ENCODE results near the gene TXNDC11. TPM values are rescaled to one million over a fixed set of nuclear protein-coding genes. Genes with fewer than 3 reads are reported as not detected.

TXNDC11 gene
- total and polyA plus RNA-seq, 9 of the 15 experiments (the other 6 are each of a cell fraction or from before 2014, with no cell fraction given), result 0.66 to 32.6 (median 26.2) TPM

DNA sequence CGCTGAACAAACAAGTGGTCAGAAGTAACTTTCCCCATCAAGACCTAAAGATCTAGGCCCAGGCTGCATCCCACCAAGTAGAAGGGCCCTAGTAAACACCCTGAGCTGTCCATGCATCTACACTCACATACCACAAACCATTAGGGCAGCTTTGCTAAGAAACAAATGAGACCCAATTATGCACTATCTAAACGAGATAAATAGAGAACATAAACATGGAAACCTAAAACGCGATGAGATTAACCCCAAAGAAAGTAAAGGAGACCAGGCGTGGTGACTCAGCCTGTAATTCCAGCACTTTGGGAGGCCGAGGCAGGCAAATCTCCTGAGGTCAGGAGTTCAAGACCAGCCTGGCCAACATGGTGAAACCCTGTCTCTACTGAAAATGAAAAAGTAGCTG is 5.8 kb downstream of the TXNDC11 start (continued):
- TF ChIP-seq ZNF217 (CRISPR knock-in tag; IDR thresholded peaks at IDR 0.05), result no peak
- TF ChIP-seq FOXM1 (IDR thresholded peaks at IDR 0.05; ENCODE audit: low read depth), result no peak
- no peak for TF ChIP-seq FOXM1 (CRISPR knock-in tag; IDR thresholded peaks at IDR 0.05; ENCODE audit: low read depth)
- TF ChIP-seq, protein P1, sequence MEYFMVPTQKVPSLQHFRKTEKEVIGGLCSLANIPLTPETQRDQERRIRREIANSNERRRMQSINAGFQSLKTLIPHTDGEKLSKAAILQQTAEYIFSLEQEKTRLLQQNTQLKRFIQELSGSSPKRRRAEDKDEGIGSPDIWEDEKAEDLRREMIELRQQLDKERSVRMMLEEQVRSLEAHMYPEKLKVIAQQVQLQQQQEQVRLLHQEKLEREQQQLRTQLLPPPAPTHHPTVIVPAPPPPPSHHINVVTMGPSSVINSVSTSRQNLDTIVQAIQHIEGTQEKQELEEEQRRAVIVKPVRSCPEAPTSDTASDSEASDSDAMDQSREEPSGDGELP (CRISPR knock-in tag; IDR thresholded peaks at IDR 0.05; ENCODE audit: borderline replicate concordance), result no peak
- TF ChIP-seq PCBP2 (IDR thresholded peaks at IDR 0.05; ENCODE audit: low read depth, low read length, poor library complexity, severe bottlenecking), result no peak
- TF ChIP-seq ZFX (CRISPR knock-in tag; IDR thresholded peaks at IDR 0.05), result no peak
- no peak for TF ChIP-seq XRCC5 (IDR thresholded peaks at IDR 0.05; ENCODE audit: low read depth, low read length)
- no peak for TF ChIP-seq RFX5 (IDR thresholded peaks at IDR 0.05; ENCODE audit: low read depth, low read length)

- POLR2A ChIA-PET, result interaction anchor here (0.6 to 1.2 kb wide), 4 partner anchors 10 to 212 kb away, joined by 3 to 6 read pairs (median 4); no protein-coding TSS in a partner anchor
- Histone ChIP-seq H3K27ac (ENCODE audit: extremely low read depth, low read depth, low read length) (no peak overlapping the region), H3K27me3 (ENCODE audit: control insufficient read depth in 2 of 2, insufficient read depth in 2 of 2, low read length in 2 of 2) (no peaks in the 10 kb centered on the region), H3K9me3 (replicated peaks; ENCODE audit: control insufficient read depth, insufficient read depth, low read depth, low read length) (no peaks in the 10 kb centered on the region), H2AFZ (ENCODE audit: low read depth, low read length) (no peak overlapping the region), H3K9me1 (ENCODE audit: control insufficient read depth, insufficient read depth, low read length) (no peaks in the 10 kb centered on the region), H3K4me2 (ENCODE audit: insufficient read depth, low read length) (no peak overlapping the region), H3K4me1 (replicated peaks in 1 of 2; ENCODE audit: control insufficient read depth in 2 of 2, insufficient read depth in 2 of 2, low read length in 2 of 2) (peaks cover 0 to 21% of the 10 kb centered on the region in 2 experiments; a peak in 3 of 5 replicates), H3K4me3 (no peak overlapping the region), H4K20me1 (replicated peaks; ENCODE audit: control insufficient read depth, insufficient read depth, low read length) (peaks cover 21% of the 10 kb centered on the region), H3K79me2 (ENCODE audit: control insufficient read depth, insufficient read depth, low read length) (peaks cover 45% of the 10 kb centered on the region), H3K36me3 (ENCODE audit: control insufficient read depth, insufficient read depth, low read length) (peaks cover 85% of the 10 kb centered on the region), H3K9ac (ENCODE audit: insufficient read depth in 1 of 2, low read depth in 2 of 2, low read length in 2 of 2) (no peak overlapping the region)
- FAIRE-seq, result no peak
- in situ Hi-C loops (cut with MboI) (no loop called here), intact Hi-C loops (cut with micrococcal nuclease) (no loop called here)
- WGBS (ENCODE audit: insufficient coverage, low coverage, missing lambda C conversion rate), result 88% methylated on average over 8 of the region's 8 CpGs
- CTCF ChIA-PET (ENCODE audit: low intra/inter-chr PET ratio), result no interaction called here
- BruUV-seq (replicated peaks), result no TSS peak
- DNase-seq (ENCODE audit: extremely low read depth in 1 of 4, low spot score in 3 of 4), result no peak
- no peak for ATAC-seq
- no peak for TF ChIP-seq MLX (CRISPR knock-in tag; conservative IDR thresholded peaks at IDR 0.05)
- TF ChIP-seq, protein P2, sequence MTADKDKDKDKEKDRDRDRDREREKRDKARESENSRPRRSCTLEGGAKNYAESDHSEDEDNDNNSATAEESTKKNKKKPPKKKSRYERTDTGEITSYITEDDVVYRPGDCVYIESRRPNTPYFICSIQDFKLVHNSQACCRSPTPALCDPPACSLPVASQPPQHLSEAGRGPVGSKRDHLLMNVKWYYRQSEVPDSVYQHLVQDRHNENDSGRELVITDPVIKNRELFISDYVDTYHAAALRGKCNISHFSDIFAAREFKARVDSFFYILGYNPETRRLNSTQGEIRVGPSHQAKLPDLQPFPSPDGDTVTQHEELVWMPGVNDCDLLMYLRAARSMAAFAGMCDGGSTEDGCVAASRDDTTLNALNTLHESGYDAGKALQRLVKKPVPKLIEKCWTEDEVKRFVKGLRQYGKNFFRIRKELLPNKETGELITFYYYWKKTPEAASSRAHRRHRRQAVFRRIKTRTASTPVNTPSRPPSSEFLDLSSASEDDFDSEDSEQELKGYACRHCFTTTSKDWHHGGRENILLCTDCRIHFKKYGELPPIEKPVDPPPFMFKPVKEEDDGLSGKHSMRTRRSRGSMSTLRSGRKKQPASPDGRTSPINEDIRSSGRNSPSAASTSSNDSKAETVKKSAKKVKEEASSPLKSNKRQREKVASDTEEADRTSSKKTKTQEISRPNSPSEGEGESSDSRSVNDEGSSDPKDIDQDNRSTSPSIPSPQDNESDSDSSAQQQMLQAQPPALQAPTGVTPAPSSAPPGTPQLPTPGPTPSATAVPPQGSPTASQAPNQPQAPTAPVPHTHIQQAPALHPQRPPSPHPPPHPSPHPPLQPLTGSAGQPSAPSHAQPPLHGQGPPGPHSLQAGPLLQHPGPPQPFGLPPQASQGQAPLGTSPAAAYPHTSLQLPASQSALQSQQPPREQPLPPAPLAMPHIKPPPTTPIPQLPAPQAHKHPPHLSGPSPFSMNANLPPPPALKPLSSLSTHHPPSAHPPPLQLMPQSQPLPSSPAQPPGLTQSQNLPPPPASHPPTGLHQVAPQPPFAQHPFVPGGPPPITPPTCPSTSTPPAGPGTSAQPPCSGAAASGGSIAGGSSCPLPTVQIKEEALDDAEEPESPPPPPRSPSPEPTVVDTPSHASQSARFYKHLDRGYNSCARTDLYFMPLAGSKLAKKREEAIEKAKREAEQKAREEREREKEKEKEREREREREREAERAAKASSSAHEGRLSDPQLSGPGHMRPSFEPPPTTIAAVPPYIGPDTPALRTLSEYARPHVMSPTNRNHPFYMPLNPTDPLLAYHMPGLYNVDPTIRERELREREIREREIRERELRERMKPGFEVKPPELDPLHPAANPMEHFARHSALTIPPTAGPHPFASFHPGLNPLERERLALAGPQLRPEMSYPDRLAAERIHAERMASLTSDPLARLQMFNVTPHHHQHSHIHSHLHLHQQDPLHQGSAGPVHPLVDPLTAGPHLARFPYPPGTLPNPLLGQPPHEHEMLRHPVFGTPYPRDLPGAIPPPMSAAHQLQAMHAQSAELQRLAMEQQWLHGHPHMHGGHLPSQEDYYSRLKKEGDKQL (CRISPR knock-in tag; IDR thresholded peaks at IDR 0.05; ENCODE audit: borderline replicate concordance), result no peak
- no peak for TF ChIP-seq ZNF699 (CRISPR knock-in tag; IDR thresholded peaks at IDR 0.05; ENCODE audit: insufficient replicate concordance)
- no peak for TF ChIP-seq HCFC1 (IDR thresholded peaks at IDR 0.05; ENCODE audit: low read depth, low read length)
- TF ChIP-seq NFE2L1 (tag; IDR thresholded peaks at IDR 0.05; ENCODE audit: borderline replicate concordance, low read depth), result no peak
These were observed 6.9 kb downstream of the TXNDC11 start for GRCh38 chr16:11735787-11736186.
